ENCODE measurements around the gene INKA1. TPM values are rescaled to one million over a fixed set of nuclear protein-coding genes. Genes with fewer than 3 reads are reported as not detected.

The INKA1 gene
- polyA plus RNA-seq, 3 donors: 9.6 to 16.9 (median 10.0) TPM

DNA sequence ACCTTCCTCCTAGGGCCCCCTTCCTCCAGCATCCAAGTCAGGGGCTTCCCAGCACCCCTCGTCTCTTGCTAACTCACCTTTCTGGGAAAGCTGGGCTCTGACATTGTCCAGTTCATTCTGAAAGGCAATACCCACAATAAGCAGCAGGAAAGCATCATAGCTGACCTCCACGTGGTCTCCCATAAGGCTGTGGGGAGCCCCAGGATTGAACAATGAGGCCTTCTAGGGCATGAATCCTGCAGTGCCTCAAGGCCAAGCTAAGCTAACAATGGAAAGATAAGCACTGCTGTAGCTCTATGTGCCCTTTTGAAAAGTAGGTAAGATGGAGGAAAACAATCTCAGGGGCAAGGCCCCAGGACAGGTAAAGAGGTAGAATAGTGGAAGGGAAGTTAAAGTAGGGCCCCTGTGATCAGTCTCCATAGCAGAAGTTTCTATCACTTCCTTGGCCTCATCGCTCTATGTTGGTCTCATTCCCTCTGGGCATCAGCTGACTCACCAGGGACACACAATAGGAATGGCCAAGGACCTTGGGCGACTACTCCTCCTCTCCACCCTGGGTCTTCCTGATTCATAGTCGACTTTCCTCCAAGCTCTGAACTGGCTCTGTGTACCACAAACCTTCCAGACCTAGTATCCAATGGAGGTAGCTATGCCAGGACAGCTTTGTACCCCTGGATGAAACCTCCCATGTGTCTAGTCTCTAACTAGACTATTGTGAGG lies 41.6 kb downstream of the INKA1 start:
- DNase-seq (ENCODE audit: extremely low read depth in 1 of 11, low read depth in 9 of 11, low spot score in 4 of 11): no peak

DNA sequence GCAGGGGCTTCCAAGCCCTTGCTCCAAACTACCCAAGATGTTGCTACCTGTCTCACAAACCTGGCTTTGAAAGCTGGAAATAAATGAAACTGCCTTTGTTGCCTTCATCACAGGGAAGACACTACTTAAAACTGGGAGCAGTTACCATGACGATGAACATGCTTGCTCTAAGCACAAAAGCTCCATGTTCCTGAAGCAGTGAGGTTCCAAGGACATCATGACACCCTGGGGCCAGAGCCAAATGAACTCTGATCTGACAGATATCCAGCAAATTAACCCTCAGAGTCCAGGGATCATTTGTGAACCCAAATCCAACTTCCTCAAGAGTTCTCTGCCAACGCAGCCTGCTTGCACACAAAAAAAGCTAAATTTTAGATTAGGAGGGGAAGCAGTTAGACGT lies 42.6 kb downstream of the INKA1 start:
- no peak for DNase-seq (ENCODE audit: extremely low read depth in 1 of 11, low read depth in 9 of 11, low spot score in 4 of 11)

Other genes starting within 250 kb of the INKA1 start
- 1 to 10 TPM; 1.2 to 1.5 (median 1.4) TPM for gene BSN, start 248.8 kb upstream of the INKA1 start, polyA plus RNA-seq (ENCODE audit: insufficient read length in 3 of 3)
- gene APEH, start 128.9 kb upstream of the INKA1 start, polyA plus RNA-seq (ENCODE audit: insufficient read length in 3 of 3): 100 to 1,000 TPM; 145 to 153 (median 152) TPM
- gene MST1, start 113.8 kb upstream of the INKA1 start, polyA plus RNA-seq (ENCODE audit: insufficient read length in 3 of 3): 100 to 1,000 TPM in 2 of 3 donors, 10 to 100 TPM in 1; 99.1 to 242 (median 199) TPM
- gene RNF123, start 113.7 kb upstream of the INKA1 start, polyA plus RNA-seq (ENCODE audit: insufficient read length in 3 of 3): 10 to 100 TPM; 33.9 to 42.2 (median 38.8) TPM
- 1 to 10 TPM; 1.4 to 2.2 (median 1.8) TPM for gene AMIGO3, start 83.6 kb upstream of the INKA1 start, polyA plus RNA-seq (ENCODE audit: insufficient read length in 3 of 3)
- 10 to 100 TPM; 13.2 to 17.6 (median 17.3) TPM for gene GMPPB, start 79.3 kb upstream of the INKA1 start, polyA plus RNA-seq (ENCODE audit: insufficient read length in 3 of 3)
- 10 to 100 TPM; 50.6 to 55.8 (median 51.2) TPM for gene IP6K1, start 16.7 kb upstream of the INKA1 start, polyA plus RNA-seq (ENCODE audit: insufficient read length in 3 of 3)
- gene CDHR4, start 3.4 kb upstream of the INKA1 start, polyA plus RNA-seq (ENCODE audit: insufficient read length in 3 of 3): under 1 TPM in 1 of 3 donors, not detected in 2; 0.15 TPM
- 10 to 100 TPM; 31.8 to 50.9 (median 36.5) TPM for gene UBA7, start 10.7 kb downstream of the INKA1 start, polyA plus RNA-seq (ENCODE audit: insufficient read length in 3 of 3)
- gene TRAIP, start 53.3 kb downstream of the INKA1 start, polyA plus RNA-seq (ENCODE audit: insufficient read length in 3 of 3): 10 to 100 TPM in 1 of 3 donors, 1 to 10 TPM in 2; 9.4 to 12.8 (median 9.8) TPM
- gene CAMKV, start 66.6 kb downstream of the INKA1 start, polyA plus RNA-seq (ENCODE audit: insufficient read length in 3 of 3): under 1 TPM; 0.16 to 0.18 (median 0.17) TPM
- gene MST1R, start 100.6 kb downstream of the INKA1 start, polyA plus RNA-seq (ENCODE audit: insufficient read length in 3 of 3): 1 to 10 TPM; 1.3 to 1.7 (median 1.5) TPM
- gene MON1A, start 126.5 kb downstream of the INKA1 start, polyA plus RNA-seq (ENCODE audit: insufficient read length in 3 of 3): 10 to 100 TPM in 1 of 3 donors, 1 to 10 TPM in 2; 7.0 to 10.5 (median 7.3) TPM
- gene RBM6, start 136.9 kb downstream of the INKA1 start, polyA plus RNA-seq (ENCODE audit: insufficient read length in 3 of 3): 100 to 1,000 TPM; 119 to 192 (median 135) TPM

All from renal cortex interstitium (tissue), 11 donors.